LoVo (cell line): ENCODE results near the gene PRPSAP2.
A peak's percentile ranks its signal among the peaks of the same experiment; 100 is the strongest.

ENCODE experiments used
- DNase-seq: peaks from one replicate; pipeline ENCODE4 v3.0.0-alpha.2; 2016; ENCODE audit warnings: low spot score

The PRPSAP2 gene

GRCh38 chr17:18962494-18962815 lies 104.5 kb downstream of the PRPSAP2 start:
- no peak for DNase-seq

GRCh38 chr17:18963126-18964017 lies 105.4 kb downstream of the PRPSAP2 start:
- peak; percentile 28 for DNase-seq

DNA sequence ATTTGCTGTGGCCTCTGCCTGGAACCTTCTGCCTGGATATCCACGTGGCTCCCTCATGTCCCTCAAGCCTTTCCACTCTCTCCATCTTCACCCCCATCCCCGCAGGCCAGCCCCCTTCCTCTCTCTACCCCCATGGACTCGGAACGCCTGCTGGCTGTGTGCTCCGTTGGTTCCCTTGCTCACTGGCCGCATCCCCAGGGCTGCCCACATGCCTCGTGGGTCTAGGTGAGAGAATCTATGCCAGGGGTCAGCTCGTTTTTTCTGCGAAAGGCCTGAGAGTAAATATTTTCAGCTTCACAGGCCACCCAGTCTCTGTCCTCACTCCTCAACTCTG lies 106.1 kb downstream of the PRPSAP2 start:
- DNase-seq, result no peak

- no peak for DNase-seq
Measured at GRCh38 chr17:18964550-18964949, 106.6 kb downstream of the PRPSAP2 start.

GRCh38 chr17:18965530-18966236 lies 107.8 kb downstream of the PRPSAP2 start:
- no peak for DNase-seq

GRCh38 chr17:18966831-18967624 lies 109.1 kb downstream of the PRPSAP2 start:
- no peak for DNase-seq

- no peak for DNase-seq
Measured at GRCh38 chr17:18967916-18968315, 110.0 kb downstream of the PRPSAP2 start.

- no peak for DNase-seq
Measured at GRCh38 chr17:18968345-18968744, 110.4 kb downstream of the PRPSAP2 start.

GRCh38 chr17:18968945-18969887 lies 111.3 kb downstream of the PRPSAP2 start:
- peak; percentile 72 for DNase-seq

- DNase-seq, result no peak
Measured at GRCh38 chr17:18970582-18971480, 112.9 kb downstream of the PRPSAP2 start.

DNA sequence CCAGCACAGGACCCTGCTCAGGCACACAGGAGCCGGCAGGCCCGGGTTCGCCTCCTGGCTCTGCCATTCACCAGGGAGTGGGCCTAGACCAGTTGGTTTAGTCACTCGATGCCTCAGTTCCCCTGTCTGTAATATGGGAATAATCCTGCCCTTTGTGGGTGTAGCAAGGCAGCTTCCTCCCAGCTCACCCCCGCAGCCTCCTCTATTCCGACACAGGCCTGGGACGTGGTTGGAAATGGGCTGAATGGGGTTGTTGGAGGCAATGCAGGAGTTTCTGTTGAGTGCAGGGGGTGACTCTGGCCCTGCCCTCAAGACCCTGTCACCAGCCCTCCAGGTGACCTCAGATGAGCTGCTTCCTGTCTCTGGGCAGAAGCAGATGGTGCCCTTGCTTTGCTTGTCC lies 113.9 kb downstream of the PRPSAP2 start:
- no peak for DNase-seq

- DNase-seq, result no peak
Measured at GRCh38 chr17:18974407-18975149, 116.6 kb downstream of the PRPSAP2 start.

GRCh38 chr17:18975597-18975996 lies 117.7 kb downstream of the PRPSAP2 start:
- DNase-seq, result no peak

GRCh38 chr17:18976201-18976600 lies 118.3 kb downstream of the PRPSAP2 start:
- DNase-seq, result no peak

- DNase-seq, result no peak
Measured at GRCh38 chr17:18977021-18977420, 119.1 kb downstream of the PRPSAP2 start.

DNA sequence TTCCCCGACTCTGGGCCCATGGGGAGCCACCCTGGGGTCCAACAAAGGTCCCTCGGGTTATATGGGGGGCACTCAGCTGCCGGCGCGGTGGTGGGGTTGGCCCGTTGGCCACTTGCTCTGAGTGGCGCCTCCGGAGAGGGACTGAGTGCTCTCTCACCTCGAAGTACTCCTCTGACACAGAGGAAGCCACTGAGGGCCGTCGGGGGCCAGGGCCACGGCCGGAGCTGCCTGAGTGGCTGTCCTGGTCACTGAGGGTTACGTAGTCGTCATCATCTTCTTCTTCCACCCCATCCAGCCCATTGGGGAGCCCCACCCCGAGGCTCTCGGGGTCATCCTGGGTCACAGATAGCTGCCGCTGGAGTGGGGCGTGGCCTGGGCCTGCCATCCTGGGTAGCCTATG lies 119.7 kb downstream of the PRPSAP2 start:
- no peak for DNase-seq

- DNase-seq, result no peak
Measured at GRCh38 chr17:18978050-18978449, 120.1 kb downstream of the PRPSAP2 start.

- no peak for DNase-seq
Measured at GRCh38 chr17:18978655-18979054, 120.7 kb downstream of the PRPSAP2 start.
